Measurements from ENCODE around the gene TMEM198.

The TMEM198 gene

GRCh38 chr2:219570924-219571310 is 27.1 kb downstream of the TMEM198 start:
- peaks cover 3% of the 10 kb centered on the region for H3K27me3 ChIP-seq (ENCODE audit: insufficient read depth, low read length)
- peak overlapping the region; percentile 89 for H3K4me3 ChIP-seq (ENCODE audit: low read length)
- no peaks in the 10 kb centered on the region for H3K9me3 ChIP-seq (ENCODE audit: low read length)

GRCh38 chr2:219571311-219572236 is 27.7 kb downstream of the TMEM198 start, which contains the start of gene OBSL1:
OBSL1 (minus strand) TSS chr2:219571539; CDS start chr2:219571232, 307 bp downstream.
- H3K27me3 ChIP-seq (ENCODE audit: insufficient read depth, low read length) = peaks cover 3% of the 10 kb centered on the region
- peak within 1 kb of the TSS; percentile 68 for H2AFZ ChIP-seq (ENCODE audit: low read depth, low read length)
- H3K9me3 ChIP-seq (ENCODE audit: low read length) = no peaks in the 10 kb centered on the region
- peaks cover 17% of the 10 kb centered on the region for H3K4me1 ChIP-seq (ENCODE audit: insufficient read depth, low read length)
- peak within 1 kb of the TSS; percentile 89 for H3K4me3 ChIP-seq (ENCODE audit: low read length)
- peaks cover 25% of the 10 kb centered on the region for H3K36me3 ChIP-seq (ENCODE audit: insufficient read depth, low read length)

More at GRCh38 chr2:219570924-219571310, 27.1 kb downstream of the TMEM198 start:
- H3K36me3 ChIP-seq (ENCODE audit: insufficient read depth, low read length) = peaks cover 29% of the 10 kb centered on the region
- peak overlapping the region; percentile 68 for H2AFZ ChIP-seq (ENCODE audit: low read depth, low read length)
- peaks cover 11% of the 10 kb centered on the region for H3K4me1 ChIP-seq (ENCODE audit: insufficient read depth, low read length)

- Histone ChIP-seq H3K4me3 (ENCODE audit: low read length) (peak within 1 kb of the TSS; percentile 89), H3K9me3 (ENCODE audit: low read length) (no peaks in the 10 kb centered on the region), H3K4me1 (ENCODE audit: insufficient read depth, low read length) (peaks cover 25% of the 10 kb centered on the region), H3K36me3 (ENCODE audit: insufficient read depth, low read length) (peaks cover 18% of the 10 kb centered on the region), H3K27me3 (ENCODE audit: insufficient read depth, low read length) (peaks cover 3% of the 10 kb centered on the region), H2AFZ (ENCODE audit: low read depth, low read length) (peak within 1 kb of the TSS; percentile 68)
These were observed 28.6 kb downstream of the TMEM198 start, which contains the start of gene INHA for GRCh38 chr2:219572237-219573001. INHA (plus strand) TSS chr2:219572310; CDS start chr2:219572375, 65 bp downstream.

GRCh38 chr2:219573166-219573565 is 29.3 kb downstream of the TMEM198 start:
- H3K27me3 ChIP-seq (ENCODE audit: insufficient read depth, low read length) = peaks cover 3% of the 10 kb centered on the region
- no peaks in the 10 kb centered on the region for H3K9me3 ChIP-seq (ENCODE audit: low read length)
- H3K36me3 ChIP-seq (ENCODE audit: insufficient read depth, low read length) = peaks cover 14% of the 10 kb centered on the region
- peaks cover 30% of the 10 kb centered on the region for H3K4me1 ChIP-seq (ENCODE audit: insufficient read depth, low read length)
- H2AFZ ChIP-seq (ENCODE audit: low read depth, low read length) = no peak overlapping the region
- H3K4me3 ChIP-seq (ENCODE audit: low read length) = no peak overlapping the region

- peaks cover 4% of the 10 kb centered on the region for H3K36me3 ChIP-seq (ENCODE audit: insufficient read depth, low read length)
These were observed 30.9 kb downstream of the TMEM198 start for GRCh38 chr2:219574484-219575311.

GRCh38 chr2:219575566-219576504 is 32.0 kb downstream of the TMEM198 start:
- Histone ChIP-seq H3K9me3 (ENCODE audit: low read length) (no peaks in the 10 kb centered on the region), H3K4me3 (ENCODE audit: low read length) (no peak overlapping the region), H2AFZ (ENCODE audit: low read depth, low read length) (no peak overlapping the region), H3K4me1 (ENCODE audit: insufficient read depth, low read length) (peaks cover 32% of the 10 kb centered on the region), H3K27me3 (ENCODE audit: insufficient read depth, low read length) (peaks cover 3% of the 10 kb centered on the region), H3K36me3 (ENCODE audit: insufficient read depth, low read length) (no peaks in the 10 kb centered on the region)

More at GRCh38 chr2:219574484-219575311, 30.9 kb downstream of the TMEM198 start:
- no peaks in the 10 kb centered on the region for H3K9me3 ChIP-seq (ENCODE audit: low read length)
- H2AFZ ChIP-seq (ENCODE audit: low read depth, low read length) = no peak overlapping the region
- peaks cover 3% of the 10 kb centered on the region for H3K27me3 ChIP-seq (ENCODE audit: insufficient read depth, low read length)
- no peak overlapping the region for H3K4me3 ChIP-seq (ENCODE audit: low read length)
- H3K4me1 ChIP-seq (ENCODE audit: insufficient read depth, low read length) = peaks cover 35% of the 10 kb centered on the region

- Histone ChIP-seq H3K27me3 (ENCODE audit: insufficient read depth, low read length) (peaks cover 3% of the 10 kb centered on the region), H2AFZ (ENCODE audit: low read depth, low read length) (peak overlapping the region; percentile 33), H3K36me3 (ENCODE audit: insufficient read depth, low read length) (no peaks in the 10 kb centered on the region), H3K4me3 (ENCODE audit: low read length) (peak overlapping the region; percentile 21), H3K9me3 (ENCODE audit: low read length) (no peaks in the 10 kb centered on the region), H3K4me1 (ENCODE audit: insufficient read depth, low read length) (peaks cover 29% of the 10 kb centered on the region)
These were observed 32.9 kb downstream of the TMEM198 start for GRCh38 chr2:219576505-219577388.

GRCh38 chr2:219578811-219579613 is 35.2 kb downstream of the TMEM198 start:
- Histone ChIP-seq H2AFZ (ENCODE audit: low read depth, low read length) (no peak overlapping the region), H3K9me3 (ENCODE audit: low read length) (no peaks in the 10 kb centered on the region), H3K27me3 (ENCODE audit: insufficient read depth, low read length) (peaks cover 4% of the 10 kb centered on the region), H3K4me3 (ENCODE audit: low read length) (no peak overlapping the region), H3K4me1 (ENCODE audit: insufficient read depth, low read length) (peaks cover 24% of the 10 kb centered on the region), H3K36me3 (ENCODE audit: insufficient read depth, low read length) (no peaks in the 10 kb centered on the region)

GRCh38 chr2:219581346-219581745 is 37.5 kb downstream of the TMEM198 start:
- no peak overlapping the region for H2AFZ ChIP-seq (ENCODE audit: low read depth, low read length)
- no peak overlapping the region for H3K4me3 ChIP-seq (ENCODE audit: low read length)
- H3K27me3 ChIP-seq (ENCODE audit: insufficient read depth, low read length) = peaks cover 16% of the 10 kb centered on the region
- H3K36me3 ChIP-seq (ENCODE audit: insufficient read depth, low read length) = no peaks in the 10 kb centered on the region
- H3K9me3 ChIP-seq (ENCODE audit: low read length) = no peaks in the 10 kb centered on the region
- H3K4me1 ChIP-seq (ENCODE audit: insufficient read depth, low read length) = peaks cover 21% of the 10 kb centered on the region

- no peak overlapping the region for H3K4me3 ChIP-seq (ENCODE audit: low read length)
- no peaks in the 10 kb centered on the region for H3K9me3 ChIP-seq (ENCODE audit: low read length)
- no peaks in the 10 kb centered on the region for H3K36me3 ChIP-seq (ENCODE audit: insufficient read depth, low read length)
- peaks cover 6% of the 10 kb centered on the region for H3K4me1 ChIP-seq (ENCODE audit: insufficient read depth, low read length)
- no peak overlapping the region for H2AFZ ChIP-seq (ENCODE audit: low read depth, low read length)
- H3K27me3 ChIP-seq (ENCODE audit: insufficient read depth, low read length) = peaks cover 6% of the 10 kb centered on the region
These were observed 47.3 kb downstream of the TMEM198 start for GRCh38 chr2:219591091-219591490.
